Astrocyte (in vitro differentiated cells and primary cell): Measurements from ENCODE around the gene PPP1R37.

Source experiments
- CTCF ChIP-seq: IDR thresholded peaks from 2 replicates; pipeline ENCODE4 v1.5.1; 2011; ENCODE audit warnings: low read depth, mild to moderate bottlenecking, inconsistent platforms, low read length, moderate library complexity; ENCODE audit not compliant: insufficient read depth
- EZH2 ChIP-seq: IDR thresholded peaks from 2 replicates; pipeline ENCODE4 v1.6.1; 2012; ENCODE audit warnings: mild to moderate bottlenecking, low read length, inconsistent platforms; ENCODE audit not compliant: insufficient read depth

GRCh38 chr19:45057444-45057843, 35.5 kb upstream of the PPP1R37 start:
- TF ChIP-seq CTCF (no peak), EZH2 (no peak)
